ENCODE results near the gene ZBTB9. TPM values are rescaled to one million over a fixed set of nuclear protein-coding genes. Genes with fewer than 3 reads are reported as not detected.

Gene ZBTB9
- total RNA-seq, 1 donor: 5.5 TPM

- H3K4me3 ChIP-seq (ENCODE audit: low read depth, low read length): peak overlapping the region; percentile 74
- peak; percentile 78 for DNase-seq (ENCODE audit: low read depth)
- TF ChIP-seq CTCF (IDR thresholded peaks at IDR 0.05; ENCODE audit: insufficient read depth, low read length): peak; percentile 75
Observed at GRCh38 chr6:33425668-33426577, 28.5 kb upstream of the ZBTB9 start.

GRCh38 chr6:33426590-33427511 lies 27.5 kb upstream of the ZBTB9 start:
- DNase-seq (ENCODE audit: low read depth): no peak
- TF ChIP-seq CTCF (IDR thresholded peaks at IDR 0.05; ENCODE audit: insufficient read depth, low read length): no peak
- peak overlapping the region; percentile 74 for H3K4me3 ChIP-seq (ENCODE audit: low read depth, low read length)

- no peak for TF ChIP-seq CTCF (IDR thresholded peaks at IDR 0.05; ENCODE audit: insufficient read depth, low read length)
- peak overlapping the region; percentile 74 for H3K4me3 ChIP-seq (ENCODE audit: low read depth, low read length)
- no peak for DNase-seq (ENCODE audit: low read depth)
Observed at GRCh38 chr6:33427585-33428223, 26.7 kb upstream of the ZBTB9 start.

GRCh38 chr6:33428224-33428965 lies 26.0 kb upstream of the ZBTB9 start:
- peak; percentile 33 for TF ChIP-seq CTCF (IDR thresholded peaks at IDR 0.05; ENCODE audit: insufficient read depth, low read length)
- DNase-seq (ENCODE audit: low read depth): no peak
- peak overlapping the region; percentile 74 for H3K4me3 ChIP-seq (ENCODE audit: low read depth, low read length)

- H3K4me3 ChIP-seq (ENCODE audit: low read depth, low read length): peak overlapping the region; percentile 74
- no peak for DNase-seq (ENCODE audit: low read depth)
- no peak for TF ChIP-seq CTCF (IDR thresholded peaks at IDR 0.05; ENCODE audit: insufficient read depth, low read length)
Observed at GRCh38 chr6:33428966-33429749, 25.2 kb upstream of the ZBTB9 start.

Data from fibroblast of the aortic adventitia (primary cell).